SU-DHL-6 (cell line): Measurements from ENCODE around the gene NAV2.

Experiments
- H2AFZ ChIP-seq: fragments of 200-600 bp; sonication (generic); 2 replicates; pipeline ENCODE4 v1.6.1; 2014; ENCODE audit warnings: low read depth, mild to moderate bottlenecking, moderate library complexity, mixed read lengths, antibody characterized with exemption, low read length; ENCODE audit not compliant: severe bottlenecking
- H3F3A ChIP-seq: fragments of 200-600 bp; shearing (Covaris generic); 2 replicates; pipeline ENCODE4 v1.6.0; 2016; ENCODE audit warnings: antibody characterized with exemption, mild to moderate bottlenecking; ENCODE audit not compliant: insufficient read depth
- H3K27ac ChIP-seq: fragments of 200-600 bp; sonication (generic); 2 replicates; pipeline ENCODE4 v1.5.1; 2016; ENCODE audit warnings: low read depth, mild to moderate bottlenecking, low read length, moderate library complexity, mixed read lengths
- H3K27me3 ChIP-seq: fragments of 200-600 bp; sonication (generic), shearing (Covaris generic); 2 replicates; pipeline ENCODE4 v1.6.0; 2014; ENCODE audit warnings: mild to moderate bottlenecking, low read length
- H3K36me3 ChIP-seq: fragments of 200-600 bp; sonication (generic); 2 replicates; pipeline ENCODE4 v1.6.1; 2014; ENCODE audit warnings: mild to moderate bottlenecking, low read length, mixed read lengths
- H3K4me2 ChIP-seq: fragments of 300-600, 200-600 bp; shearing (Covaris generic), sonication (generic); 2 replicates; pipeline ENCODE4 v1.6.0; 2014; ENCODE audit warnings: low read length, low read depth, mild to moderate bottlenecking; ENCODE audit not compliant: poor library complexity, severe bottlenecking
- H3K4me3 ChIP-seq: fragments of 200-600 bp; sonication (generic); 2 replicates; pipeline ENCODE4 v1.5.1; 2014; ENCODE audit warnings: antibody characterized with exemption, low read length, mild to moderate bottlenecking, mixed read lengths; ENCODE audit not compliant: insufficient read depth, poor library complexity, severe bottlenecking
- H3K79me2 ChIP-seq: fragments of 200-600 bp; sonication (generic); 2 replicates; pipeline ENCODE4 v1.6.1; 2014; ENCODE audit warnings: mild to moderate bottlenecking, low read length, moderate library complexity; ENCODE audit not compliant: insufficient read depth
- H3K9ac ChIP-seq: fragments of 200-600 bp; sonication (generic); 2 replicates; pipeline ENCODE4 v1.7.0; 2014; ENCODE audit warnings: mild to moderate bottlenecking, low read length
- H3K9me2 ChIP-seq: fragments of 200-600 bp; sonication (generic); replicated peaks from 2 replicates; pipeline ENCODE4 v1.6.1; 2014; ENCODE audit warnings: low read length; ENCODE audit not compliant: insufficient read depth
- H3K9me3 ChIP-seq: fragments of 200-600 bp; sonication (generic); 2 replicates; pipeline ENCODE4 v1.6.1; 2014; ENCODE audit warnings: low read length, mixed read lengths; ENCODE audit not compliant: insufficient read depth
- H4K20me1 ChIP-seq: fragments of 200-600 bp; sonication (generic); 2 replicates; pipeline ENCODE4 v1.6.1; 2014; ENCODE audit warnings: low read depth, mild to moderate bottlenecking, antibody characterized with exemption, low read length, moderate library complexity, mixed read lengths
- CTCF ChIP-seq: fragments of 200-600 bp; sonication (generic); IDR thresholded peaks from one replicate; pipeline ENCODE4 v1.5.1; 2017; ENCODE audit warnings: antibody characterized with exemption, mild to moderate bottlenecking, low read length, moderate library complexity; ENCODE audit not compliant: insufficient read depth, poor library complexity, severe bottlenecking
- EZH2phosphoT487 ChIP-seq: fragments of 200-600 bp; sonication (generic), shearing (Covaris generic); conservative IDR thresholded peaks from 2 replicates; pipeline ENCODE4 v1.6.1; 2018; ENCODE audit warnings: mild to moderate bottlenecking, antibody characterized with exemption, low read length, moderate library complexity, mixed read lengths

Gene NAV2

GRCh38 chr11:19907008-19907579 lies 194.5 kb downstream of the NAV2 start:
- no peaks in the 10 kb centered on the region for H3K27me3 ChIP-seq
- TF ChIP-seq EZH2phosphoT487 = no peak
- no peak for TF ChIP-seq CTCF
- no peak overlapping the region for H3K9ac ChIP-seq
- no peak overlapping the region for H3K4me3 ChIP-seq
- no peaks in the 10 kb centered on the region for H3F3A ChIP-seq
- no peak overlapping the region for H2AFZ ChIP-seq
- no peaks in the 10 kb centered on the region for H3K79me2 ChIP-seq
- H3K27ac ChIP-seq = no peak overlapping the region
- no peaks in the 10 kb centered on the region for H3K9me3 ChIP-seq
- H3K36me3 ChIP-seq = no peaks in the 10 kb centered on the region
- H3K4me2 ChIP-seq = no peak overlapping the region
- no peaks in the 10 kb centered on the region for H3K9me2 ChIP-seq
- H4K20me1 ChIP-seq = no peaks in the 10 kb centered on the region

GRCh38 chr11:19907839-19908238 lies 195.2 kb downstream of the NAV2 start:
- Histone ChIP-seq H2AFZ (no peak overlapping the region), H3K27ac (no peak overlapping the region), H3K4me2 (no peak overlapping the region), H4K20me1 (no peaks in the 10 kb centered on the region), H3K79me2 (no peaks in the 10 kb centered on the region), H3K27me3 (no peaks in the 10 kb centered on the region), H3K4me3 (no peak overlapping the region), H3K9me2 (no peaks in the 10 kb centered on the region), H3K36me3 (no peaks in the 10 kb centered on the region), H3F3A (no peaks in the 10 kb centered on the region), H3K9ac (no peak overlapping the region), H3K9me3 (no peaks in the 10 kb centered on the region)
- TF ChIP-seq CTCF = no peak
- TF ChIP-seq EZH2phosphoT487 = no peak

GRCh38 chr11:19910931-19911330 lies 198.3 kb downstream of the NAV2 start:
- H3K9me2 ChIP-seq = no peaks in the 10 kb centered on the region
- no peak overlapping the region for H3K9ac ChIP-seq
- no peaks in the 10 kb centered on the region for H3K36me3 ChIP-seq
- H4K20me1 ChIP-seq = no peaks in the 10 kb centered on the region
- H3K79me2 ChIP-seq = no peaks in the 10 kb centered on the region
- no peak for TF ChIP-seq CTCF
- TF ChIP-seq EZH2phosphoT487 = no peak
- no peak overlapping the region for H3K4me3 ChIP-seq
- H3F3A ChIP-seq = no peaks in the 10 kb centered on the region
- H3K4me2 ChIP-seq = no peak overlapping the region
- H3K27ac ChIP-seq = no peak overlapping the region
- H2AFZ ChIP-seq = no peak overlapping the region
- H3K27me3 ChIP-seq = no peaks in the 10 kb centered on the region
- H3K9me3 ChIP-seq = no peaks in the 10 kb centered on the region
